ENCODE measurements around the gene PLSCR2.
"Not testable (repeated sequence)": the region's sequence is repeated elsewhere in the genome, so short reads cannot be mapped to it uniquely, and the experiment has no call there.

The PLSCR2 gene

DNA sequence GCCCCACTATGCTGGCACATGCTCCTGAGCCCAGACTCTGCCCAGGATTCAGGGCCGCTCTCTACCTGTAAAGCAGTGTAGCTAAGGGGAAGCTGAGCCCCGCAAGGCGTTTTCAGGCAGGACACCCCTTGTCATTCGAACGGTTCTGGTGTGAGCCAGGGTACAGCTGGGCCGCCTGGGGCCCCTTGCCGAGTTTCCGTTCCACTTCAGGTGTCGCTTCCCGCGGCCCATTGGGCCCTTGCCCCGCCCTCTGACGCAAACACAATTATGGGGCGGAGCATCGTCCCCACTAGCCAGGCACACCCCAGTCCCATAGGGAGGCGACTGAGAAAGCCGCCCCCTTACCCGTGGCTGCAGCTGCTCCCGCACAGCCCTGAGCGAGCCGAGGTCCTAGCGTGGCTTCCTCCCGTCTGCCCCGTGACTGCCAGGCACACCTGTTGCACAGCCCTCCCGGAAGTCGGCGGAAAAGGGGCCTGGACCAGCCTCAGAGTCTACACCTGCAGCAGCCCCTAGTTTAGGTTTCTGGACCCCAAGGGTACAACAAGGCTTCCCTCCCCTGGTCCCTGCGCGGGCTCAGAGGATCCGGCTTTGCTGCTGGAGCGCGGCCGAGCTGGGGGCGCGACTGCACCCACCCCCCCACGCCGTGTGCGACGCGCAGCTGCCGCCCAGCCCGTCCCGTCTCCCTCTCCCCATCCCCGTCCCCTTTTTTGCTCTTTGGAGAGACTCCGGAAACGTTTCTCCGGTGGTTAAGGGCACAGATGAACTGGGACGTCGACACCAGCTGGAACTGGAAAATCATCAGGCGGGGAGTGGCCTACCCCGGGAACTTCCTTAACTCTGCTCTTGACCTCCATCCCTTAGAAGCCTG lies at the start of gene PLSCR2:
TSS of gene PLSCR2 (minus strand) at position 412 of the 868 bp plus-strand sequence. CDS start 9,657 bp downstream, outside the sequence.
- DNase-seq = peak in 6 of 14 donors; percentile 6 to 42 (median 15)

GRCh38 chr3:146517684-146518435 lies 48.5 kb upstream of the PLSCR2 start:
- no peak for DNase-seq

- DNase-seq = no peak
Measured at GRCh38 chr3:146513386-146514051, 44.2 kb upstream of the PLSCR2 start.

DNA sequence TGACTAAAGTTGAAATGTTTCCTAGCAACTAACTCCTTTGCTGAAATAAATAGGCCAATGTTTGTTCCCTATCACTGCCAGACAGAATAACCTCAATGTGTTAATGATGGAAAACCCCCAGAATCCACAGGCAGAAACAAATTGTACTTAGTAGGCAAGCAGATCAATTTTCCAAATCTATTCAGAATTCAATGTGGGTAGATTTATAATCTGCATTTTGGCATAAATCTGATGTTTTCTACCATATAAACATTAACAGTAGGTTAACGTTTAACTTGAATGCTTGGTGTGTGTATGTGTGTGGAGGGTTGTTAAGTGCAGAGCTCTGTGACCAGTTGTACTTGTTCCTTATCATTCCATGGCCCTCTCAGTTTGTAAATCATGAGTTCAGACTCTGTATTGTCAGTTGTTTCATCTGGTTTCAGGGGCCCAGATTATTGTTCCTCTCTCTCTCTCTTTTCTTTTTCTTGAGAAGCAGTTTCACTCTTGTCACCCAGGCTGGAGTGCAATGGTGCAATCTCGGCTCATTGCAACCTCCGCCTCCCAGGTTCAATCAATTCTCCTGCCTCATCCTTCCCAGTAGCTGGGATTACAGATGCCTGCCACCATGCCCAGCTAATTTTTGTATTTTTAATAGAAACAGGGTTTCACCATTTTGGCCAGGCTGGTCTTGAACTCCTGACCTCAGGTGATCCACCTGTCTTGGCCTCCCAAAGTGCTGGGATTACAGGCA lies 42.2 kb upstream of the PLSCR2 start:
- DNase-seq = no peak

DNA sequence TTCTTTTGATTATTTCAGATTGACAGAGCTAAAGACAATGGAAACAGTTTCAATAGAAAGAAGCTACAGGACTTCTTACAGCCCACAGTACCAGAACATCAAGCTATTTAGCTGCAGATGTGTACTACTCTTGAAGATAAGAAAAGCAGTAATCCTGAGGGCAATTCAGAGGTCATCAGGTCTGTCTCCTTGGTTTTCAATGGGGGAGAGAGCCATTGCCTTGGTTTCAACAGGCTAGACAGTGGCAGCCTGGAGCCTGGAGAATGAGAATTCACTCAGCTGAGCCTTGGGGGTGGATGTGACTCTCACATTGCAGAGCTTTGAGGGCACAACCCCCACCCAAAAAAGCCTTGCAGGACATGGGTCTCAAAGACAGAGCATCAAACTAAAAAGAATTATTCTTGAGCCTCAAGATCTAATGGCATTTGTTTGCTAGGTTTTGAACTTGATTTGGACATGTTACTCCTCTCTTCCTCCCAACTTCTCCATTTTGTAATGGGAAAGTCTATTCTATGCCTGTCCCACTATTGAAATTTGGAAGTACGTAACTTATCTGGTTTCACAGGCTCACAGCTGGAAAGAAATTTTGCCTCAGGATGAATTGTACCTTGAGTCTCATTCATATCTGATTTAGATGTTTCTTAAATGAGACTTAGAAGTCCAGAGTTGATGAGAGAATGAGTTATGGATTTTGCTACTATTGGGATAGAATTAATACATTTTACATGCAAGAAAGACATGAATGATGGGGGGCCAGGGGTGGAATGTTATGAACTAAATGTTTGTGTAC lies 38.2 kb upstream of the PLSCR2 start:
- no peak for DNase-seq

DNA sequence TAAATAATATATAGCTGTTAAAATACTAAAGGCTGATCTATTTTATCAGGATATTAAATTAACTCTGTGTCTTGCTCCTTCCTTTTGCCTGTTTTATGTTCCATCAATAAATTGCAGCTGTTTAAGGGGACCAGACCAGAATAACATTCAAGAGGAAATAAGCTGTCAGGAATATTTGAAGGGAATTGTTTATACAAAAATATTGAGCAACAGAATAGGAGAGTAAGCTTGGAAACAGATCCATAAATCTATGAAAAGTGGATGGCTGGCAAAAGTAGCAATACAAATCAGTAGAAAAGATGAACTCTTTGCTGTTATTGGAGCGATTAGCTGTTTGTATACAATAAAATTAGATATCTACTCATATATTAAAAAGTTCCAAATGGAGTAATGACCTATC lies 36.2 kb upstream of the PLSCR2 start:
- no peak for DNase-seq

- DNase-seq = no peak
Measured at GRCh38 chr3:146504498-146505197, 35.3 kb upstream of the PLSCR2 start.

DNA sequence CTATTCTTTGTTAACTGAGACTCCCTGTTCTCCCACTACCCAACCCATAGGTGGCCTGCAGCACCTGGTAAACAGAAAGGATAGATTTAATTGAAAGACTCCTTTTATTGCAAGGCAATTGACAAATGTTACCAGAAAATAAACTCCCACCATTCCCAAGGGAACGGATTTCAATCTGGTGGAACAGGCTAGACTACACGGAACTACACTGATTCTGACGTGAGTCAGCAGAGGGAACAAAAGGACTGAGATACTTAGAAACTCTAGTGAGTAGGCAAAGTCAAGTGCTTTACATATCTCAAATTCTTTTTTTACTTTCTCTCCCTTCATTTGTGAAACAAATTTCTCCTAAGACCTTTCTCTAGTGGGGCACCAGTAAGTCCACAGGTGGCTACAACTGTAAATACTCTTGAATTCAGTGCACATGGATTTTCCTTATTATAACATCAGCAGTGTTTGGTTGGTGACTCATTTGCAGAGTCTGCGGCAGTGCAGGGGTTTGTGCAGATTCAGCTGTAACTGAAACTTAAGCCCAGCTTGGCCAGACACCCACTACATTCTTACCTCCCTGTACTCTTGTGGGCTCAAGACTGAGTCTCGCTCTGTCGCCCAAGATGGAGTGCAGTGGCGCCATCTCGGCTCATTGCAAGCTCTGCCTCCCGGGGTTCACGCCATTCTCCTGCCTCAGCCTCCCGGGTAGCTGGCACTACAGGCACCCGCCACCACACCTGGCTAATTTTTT lies 34.3 kb upstream of the PLSCR2 start:
- no peak for DNase-seq

DNA sequence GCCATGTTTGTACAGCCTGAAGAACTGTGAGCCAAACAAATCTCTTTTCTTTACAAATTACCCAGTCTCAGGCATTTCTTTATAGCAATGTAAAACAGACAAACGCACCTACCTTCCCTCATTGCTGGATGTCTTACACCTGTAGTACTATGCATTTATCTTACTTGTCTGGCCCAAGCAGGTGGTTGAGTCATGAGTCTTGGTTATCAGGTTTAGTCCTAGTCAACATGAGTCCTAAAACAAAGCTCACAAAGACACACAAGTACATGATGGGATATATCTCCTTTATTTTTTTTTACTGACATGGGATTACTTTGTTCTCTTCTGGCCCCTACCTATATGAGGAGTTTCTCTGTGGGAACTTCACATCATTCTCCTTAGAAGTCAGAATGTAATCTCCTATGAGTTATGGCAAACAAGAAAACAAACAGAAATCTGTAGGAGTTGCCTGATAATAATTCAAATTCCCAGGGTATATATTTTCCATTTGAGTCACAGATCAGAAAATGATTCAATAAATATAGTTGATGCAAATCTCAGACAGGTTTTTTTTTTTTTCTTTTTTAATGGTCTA lies 33.6 kb upstream of the PLSCR2 start:
- no peak for DNase-seq

GRCh38 chr3:146501752-146502151 lies 32.4 kb upstream of the PLSCR2 start:
- DNase-seq = no peak

DNA sequence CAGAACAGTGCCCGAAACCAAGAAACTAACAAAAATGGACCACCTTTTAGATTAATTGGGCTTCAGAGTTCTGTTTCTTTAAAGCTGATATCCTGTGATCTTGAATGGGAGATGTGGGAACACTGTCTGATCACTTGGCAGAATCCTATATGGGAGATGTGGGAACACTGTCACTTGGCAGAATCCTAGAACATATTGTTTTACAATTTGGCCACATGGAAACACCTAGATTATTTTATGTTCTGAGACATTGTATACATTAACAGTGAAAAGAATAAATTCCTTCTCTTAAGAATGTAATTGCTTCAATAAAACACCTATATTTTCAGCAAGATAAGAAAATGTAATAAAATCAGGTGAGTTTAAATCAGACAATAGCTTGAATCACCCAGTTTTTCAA lies 30.3 kb upstream of the PLSCR2 start:
- DNase-seq = no peak

- DNase-seq = no peak
Measured at GRCh38 chr3:146498002-146498736, 28.8 kb upstream of the PLSCR2 start.

DNA sequence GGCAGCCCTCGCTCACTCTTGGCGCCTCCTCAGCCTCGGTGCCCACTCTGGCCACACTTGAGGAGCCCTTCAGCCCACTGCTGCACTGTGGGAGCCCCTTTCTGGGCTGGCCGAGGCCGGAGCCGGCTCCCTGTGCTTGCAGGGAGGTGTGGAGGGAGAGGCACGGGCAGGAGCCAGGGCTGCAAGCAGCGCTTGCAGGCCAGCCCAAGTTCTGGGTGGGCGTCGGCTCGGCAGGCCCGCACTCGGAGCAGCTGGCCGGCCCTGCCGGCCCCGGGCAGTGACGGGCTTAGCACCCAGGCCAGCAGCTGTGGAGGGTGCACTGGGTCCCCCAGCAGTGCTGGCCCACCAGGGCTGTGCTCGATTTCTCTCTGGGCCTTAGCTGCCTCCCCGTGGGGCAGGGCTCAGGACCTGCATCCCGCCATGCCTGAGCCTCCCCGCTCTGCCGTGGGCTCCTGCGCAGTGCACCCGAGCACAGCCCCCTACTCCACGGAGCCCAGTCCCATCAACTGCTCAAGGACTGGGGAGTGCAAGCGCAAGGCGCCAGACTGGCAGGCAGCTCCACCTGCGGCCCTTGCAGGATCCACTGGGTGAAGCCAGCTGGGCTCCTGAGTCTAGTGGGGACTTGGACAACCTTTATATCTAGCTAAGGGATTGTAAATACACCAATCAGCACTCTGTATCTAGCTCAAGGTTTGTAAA lies 27.9 kb upstream of the PLSCR2 start:
- DNase-seq = not testable (repeated sequence)

- no peak for DNase-seq
Measured at GRCh38 chr3:146496726-146497125, 27.4 kb upstream of the PLSCR2 start.

DNA sequence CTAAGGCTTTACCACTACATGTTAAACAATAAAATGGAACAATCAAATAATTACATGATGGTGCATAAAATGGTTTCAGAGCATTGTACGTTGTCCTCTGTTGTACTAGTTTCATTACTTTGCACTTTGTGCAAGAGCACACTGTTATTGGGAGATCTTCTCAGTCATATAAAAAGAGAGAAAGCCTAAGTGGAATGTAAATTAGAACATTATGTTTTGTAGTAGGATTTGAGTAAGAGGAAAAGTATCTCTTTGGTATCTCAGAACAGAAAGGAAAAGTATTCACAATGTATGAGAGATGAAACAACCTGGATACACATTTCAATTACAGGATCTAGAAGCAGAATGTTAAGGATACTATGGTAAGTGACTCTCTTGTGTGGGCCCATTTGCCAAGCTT lies 26.9 kb upstream of the PLSCR2 start:
- DNase-seq = no peak

DNA sequence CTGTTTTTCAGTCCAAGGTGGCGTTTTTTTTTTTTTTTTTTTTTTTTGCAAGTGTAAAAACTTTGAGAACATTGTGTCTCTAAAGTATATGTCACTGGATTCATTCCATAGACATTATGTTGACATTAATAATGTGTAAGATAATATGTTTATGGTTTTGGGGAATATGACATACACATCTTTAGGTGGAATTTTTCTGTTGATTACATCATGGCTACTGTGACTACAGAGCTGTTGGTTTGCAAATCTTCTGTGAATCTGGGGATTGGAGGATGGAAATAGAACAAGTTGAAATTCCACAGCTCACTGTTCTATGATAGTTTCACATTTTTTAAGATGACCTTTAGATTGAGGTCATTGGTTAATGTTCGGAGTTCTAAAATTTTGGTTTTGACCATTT lies 24.4 kb upstream of the PLSCR2 start:
- DNase-seq = no peak

- no peak for DNase-seq
Measured at GRCh38 chr3:146493221-146493620, 23.9 kb upstream of the PLSCR2 start.

- DNase-seq = no peak
Measured at GRCh38 chr3:146491303-146491702, 21.9 kb upstream of the PLSCR2 start.

Data from C1 segment of cervical spinal cord (tissue), 14 donors.